Measurements from ENCODE around the gene APBA1. TPM values are rescaled to one million over a fixed set of nuclear protein-coding genes. Genes with fewer than 3 reads are reported as not detected.

The APBA1 gene
- total and polyA plus RNA-seq, 11 donors = 0.61 to 6.2 (median 2.2) TPM

DNA sequence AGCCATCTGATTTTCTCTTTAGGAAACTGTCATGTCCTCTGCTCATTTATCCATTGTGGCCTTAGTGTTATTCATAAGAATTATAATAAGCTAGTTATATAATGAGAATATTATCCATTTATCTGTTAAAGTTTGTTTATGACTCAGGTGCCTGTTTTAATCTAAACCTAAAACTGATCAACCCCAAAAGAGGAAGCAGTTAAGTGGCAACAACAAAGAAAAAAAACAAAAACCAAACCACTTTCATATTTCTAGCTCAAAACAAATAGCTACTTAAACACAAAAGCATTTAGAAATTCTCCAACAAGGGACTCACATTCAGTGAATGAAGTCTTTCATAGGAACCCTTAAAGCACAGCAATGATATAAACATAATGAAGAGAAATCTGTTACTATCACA, 116.4 kb downstream of the APBA1 start:
- TF ChIP-seq POLR2A (IDR thresholded peaks at IDR 0.05) = no peak
- TF ChIP-seq, protein P1, sequence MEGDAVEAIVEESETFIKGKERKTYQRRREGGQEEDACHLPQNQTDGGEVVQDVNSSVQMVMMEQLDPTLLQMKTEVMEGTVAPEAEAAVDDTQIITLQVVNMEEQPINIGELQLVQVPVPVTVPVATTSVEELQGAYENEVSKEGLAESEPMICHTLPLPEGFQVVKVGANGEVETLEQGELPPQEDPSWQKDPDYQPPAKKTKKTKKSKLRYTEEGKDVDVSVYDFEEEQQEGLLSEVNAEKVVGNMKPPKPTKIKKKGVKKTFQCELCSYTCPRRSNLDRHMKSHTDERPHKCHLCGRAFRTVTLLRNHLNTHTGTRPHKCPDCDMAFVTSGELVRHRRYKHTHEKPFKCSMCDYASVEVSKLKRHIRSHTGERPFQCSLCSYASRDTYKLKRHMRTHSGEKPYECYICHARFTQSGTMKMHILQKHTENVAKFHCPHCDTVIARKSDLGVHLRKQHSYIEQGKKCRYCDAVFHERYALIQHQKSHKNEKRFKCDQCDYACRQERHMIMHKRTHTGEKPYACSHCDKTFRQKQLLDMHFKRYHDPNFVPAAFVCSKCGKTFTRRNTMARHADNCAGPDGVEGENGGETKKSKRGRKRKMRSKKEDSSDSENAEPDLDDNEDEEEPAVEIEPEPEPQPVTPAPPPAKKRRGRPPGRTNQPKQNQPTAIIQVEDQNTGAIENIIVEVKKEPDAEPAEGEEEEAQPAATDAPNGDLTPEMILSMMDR (IDR thresholded peaks at IDR 0.05) = no peak
- Histone ChIP-seq H3K27me3 (no peaks in the 10 kb centered on the region), H3K4me1 (peaks cover 0 to 16% (median 2%) of the 10 kb centered on the region in 12 donors), H3K27ac (no peak overlapping the region), H3K36me3 (no peaks in the 10 kb centered on the region), H3K4me3 (no peak overlapping the region), H3K9me3 (no peaks in the 10 kb centered on the region)
- intact Hi-C loops (cut with DNase I) = loop anchor here in 2 of 10 donors (10.0 kb wide), 2 partner anchors 319 to 501 kb away; no protein-coding TSS in a partner anchor
- DNase-seq = no peak
- no peak for ATAC-seq

DNA sequence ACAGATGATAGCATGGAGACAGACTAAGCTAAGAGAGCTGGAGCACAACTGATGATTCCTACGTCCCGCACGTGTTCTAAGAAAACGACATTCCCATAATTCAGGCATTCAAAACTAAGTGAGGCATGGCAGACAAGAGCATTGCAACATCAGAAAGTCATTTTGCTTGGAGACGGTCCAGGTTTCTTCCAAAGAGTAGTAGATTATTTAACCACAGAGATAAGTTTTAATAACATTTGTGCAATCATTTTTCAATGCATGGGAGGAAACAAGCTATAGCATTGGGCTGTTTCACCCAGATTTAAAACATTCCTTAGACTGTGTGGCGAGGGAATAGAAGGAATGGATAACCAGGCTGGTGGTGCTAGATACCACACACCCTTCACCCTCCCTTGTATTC, 117.2 kb downstream of the APBA1 start:
- TF ChIP-seq POLR2A (IDR thresholded peaks at IDR 0.05) = no peak
- TF ChIP-seq, protein P1 (IDR thresholded peaks at IDR 0.05) = no peak
- DNase-seq (no peak), ATAC-seq (peak in 1 of 4 donors; percentile 72)
- no peaks in the 10 kb centered on the region for H3K36me3 ChIP-seq
- no peak overlapping the region for H3K27ac ChIP-seq
- no peaks in the 10 kb centered on the region for H3K27me3 ChIP-seq
- WGBS, 4 donors = 46 to 62% (median 53%) methylated on average over 6 of the region's 6 CpGs
- no peak overlapping the region for H3K4me3 ChIP-seq
- H3K4me1 ChIP-seq = peaks cover 0 to 16% (median 2%) of the 10 kb centered on the region in 12 donors
- H3K9me3 ChIP-seq = no peaks in the 10 kb centered on the region
- intact Hi-C loops (cut with DNase I) = loop anchor here in 2 of 10 donors (10.0 kb wide), 2 partner anchors 320 to 500 kb away; no protein-coding TSS in a partner anchor

DNA sequence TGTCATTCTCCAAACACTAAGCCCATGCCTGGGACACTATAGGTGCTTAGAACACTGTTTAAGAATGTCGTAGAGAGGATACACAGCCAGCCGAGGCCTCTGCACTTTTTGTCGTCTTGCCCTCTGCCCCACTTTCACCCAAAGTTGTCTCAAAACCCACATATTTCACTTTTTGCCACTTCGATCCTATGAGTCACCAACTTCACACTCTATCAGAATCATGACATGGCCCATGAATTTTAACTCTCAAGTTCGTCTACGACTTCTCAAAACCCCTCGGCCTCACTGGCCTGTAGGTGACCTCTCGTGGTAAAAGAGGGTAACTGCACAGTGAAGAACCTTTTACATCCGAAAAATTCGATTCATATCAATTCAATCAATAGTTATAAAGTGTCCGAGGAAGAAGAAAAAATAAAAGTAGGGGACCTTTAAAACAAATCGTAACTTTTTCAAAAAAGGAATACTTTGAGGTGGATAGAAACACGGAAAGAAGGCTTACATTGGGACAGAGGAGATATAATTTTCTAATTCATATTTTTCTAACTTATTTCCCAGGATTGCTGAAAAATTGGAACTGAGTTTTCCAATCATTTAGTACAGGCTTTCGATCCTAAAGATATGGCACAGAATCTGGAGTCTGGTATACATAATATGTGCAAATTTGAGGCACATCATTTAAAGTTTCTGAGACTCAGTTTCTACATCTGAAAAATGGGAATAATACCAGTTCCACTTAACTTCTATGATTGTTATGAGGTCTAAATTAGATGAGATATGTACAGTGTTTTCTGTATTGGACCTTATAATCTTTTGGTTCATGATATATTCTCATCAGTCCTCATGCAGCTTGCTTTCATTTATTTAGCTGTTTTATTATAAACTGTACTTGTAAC, 122.6 kb downstream of the APBA1 start:
- no peak for TF ChIP-seq POLR2A (IDR thresholded peaks at IDR 0.05)
- TF ChIP-seq, protein P1 (IDR thresholded peaks at IDR 0.05) = peak; percentile 74 to 93 (median 86)

DNA sequence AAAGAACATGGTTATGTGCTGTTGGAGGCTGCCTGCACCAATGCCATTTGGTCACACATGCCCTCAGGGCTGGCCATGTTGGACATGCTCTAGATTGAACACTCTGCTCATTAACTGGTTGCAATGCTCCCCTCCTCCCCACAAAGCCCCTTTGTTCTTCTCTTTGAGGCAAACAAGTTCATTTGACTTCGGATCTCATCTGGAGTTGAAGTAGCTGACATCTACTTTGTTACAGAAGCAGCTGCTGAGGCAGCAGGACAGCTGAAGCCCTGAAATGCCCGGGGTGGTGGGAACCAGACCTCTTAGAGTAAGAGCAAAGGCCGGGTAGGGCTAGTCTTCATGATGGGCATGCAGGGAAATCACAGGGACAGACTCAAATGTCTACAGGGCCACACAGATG, 123.5 kb downstream of the APBA1 start:
- no peaks in the 10 kb centered on the region for H3K27me3 ChIP-seq
- H3K36me3 ChIP-seq = no peaks in the 10 kb centered on the region
- 82 to 92% (median 86%) methylated on average over 3 of the region's 3 CpGs for WGBS, 4 donors
- intact Hi-C loops (cut with DNase I) = loop anchor here in 9 of 10 donors (2.0 to 10.0 kb wide), 4 partner anchors 126 to 329 kb away; no protein-coding TSS in a partner anchor
- no peak for DNase-seq
- no peaks in the 10 kb centered on the region for H3K9me3 ChIP-seq
- H3K4me3 ChIP-seq = no peak overlapping the region
- no peak for TF ChIP-seq POLR2A (IDR thresholded peaks at IDR 0.05)
- TF ChIP-seq, protein P1 (IDR thresholded peaks at IDR 0.05) = no peak
- ATAC-seq = peak in 1 of 4 donors; percentile 18
- H3K27ac ChIP-seq = no peak overlapping the region
- H3K4me1 ChIP-seq = peaks cover 0 to 5% (median 0%) of the 10 kb centered on the region in 12 donors

More for the DNA sequence above, 122.6 kb downstream of the APBA1 start:
- Histone ChIP-seq H3K4me1 (peaks cover 0 to 7% (median 2%) of the 10 kb centered on the region in 12 donors), H3K36me3 (no peaks in the 10 kb centered on the region), H3K27me3 (no peaks in the 10 kb centered on the region), H3K4me3 (no peak overlapping the region), H3K9me3 (no peaks in the 10 kb centered on the region), H3K27ac (no peak overlapping the region)
- ATAC-seq (peak in 3 of 4 donors; percentile 39 to 70 (median 44)), DNase-seq (no peak)
- intact Hi-C loops (cut with DNase I) = loop anchor here (2.0 to 10.0 kb wide), 5 partner anchors 127 to 495 kb away; no protein-coding TSS in a partner anchor
- WGBS, 4 donors = 19 to 28% (median 21%) methylated on average over 14 of the region's 14 CpGs

All from heart left ventricle (tissue), 16 donors.